CD14-positive monocyte (primary cell): ENCODE data around the gene SLC35F2. TPM values are rescaled to one million over a fixed set of nuclear protein-coding genes. Genes with fewer than 3 reads are reported as not detected.

Source experiments
- DNase-seq, 3 donors: peaks; one replicate each; pipeline ENCODE4 v3.0.0-alpha.2; 2011 to 2022
- H2AFZ ChIP-seq: 2 replicates; pipeline ENCODE4 v1.6.0; 2012; ENCODE audit warnings: mild to moderate bottlenecking, low read depth, low read length, inconsistent platforms; ENCODE audit not compliant: insufficient read depth, poor library complexity, severe bottlenecking
- H3K27ac ChIP-seq, 2 donors: 1 replicate in 1 of 2; 2 replicates in 1 of 2; pipeline ENCODE4 v1.5.1; 2012 to 2013; ENCODE audit warnings: low read length in 2 of 2, control low read depth in 1 of 2, inconsistent platforms in 1 of 2, low read depth in 1 of 2, mild to moderate bottlenecking in 1 of 2
- H3K27me3 ChIP-seq, 2 donors: one replicate each; pipeline versions ENCODE4 v1.6.0 to v1.6.1; 2011 to 2013; ENCODE audit warnings: low read length in 2 of 2; ENCODE audit not compliant: control insufficient read depth in 2 of 2, insufficient read depth in 2 of 2
- H3K36me3 ChIP-seq, 2 donors: replicated peaks in 1 of 2; 1 replicate in 1 of 2; 2 replicates in 1 of 2; pipeline versions ENCODE4 v1.5.1 to v1.6.1; 2012 to 2013; ENCODE audit warnings: low read length in 2 of 2, control low read depth in 1 of 2, inconsistent platforms in 1 of 2, mild to moderate bottlenecking in 1 of 2; ENCODE audit not compliant: insufficient read depth in 2 of 2, control insufficient read depth in 1 of 2
- H3K4me1 ChIP-seq, 2 donors: 1 replicate in 1 of 2; 2 replicates in 1 of 2; pipeline versions ENCODE4 v1.5.1 to v1.6.1; 2012 to 2013; ENCODE audit warnings: low read length in 2 of 2, control low read depth in 1 of 2, inconsistent platforms in 1 of 2, mild to moderate bottlenecking in 1 of 2, moderate library complexity in 1 of 2; ENCODE audit not compliant: insufficient read depth in 2 of 2, control insufficient read depth in 1 of 2
- H3K4me2 ChIP-seq: replicated peaks from 2 replicates; pipeline ENCODE3; 2012; ENCODE audit warnings: low read length, moderate library complexity, mild to moderate bottlenecking; ENCODE audit not compliant: poor library complexity, severe bottlenecking; ENCODE audit errors: extremely low read depth
- H3K4me3 ChIP-seq, 3 experiments: fragments of 200-600 bp in 1 of 3; sonication (generic) in 1 of 3; replicated peaks in 1 of 3; 1 replicate in 2 of 3; 2 replicates in 1 of 3; pipeline ENCODE4 v1.5.1; 2011 to 2013; ENCODE audit warnings: low read length in 3 of 3, mild to moderate bottlenecking in 3 of 3, control low read depth in 2 of 3, low read depth in 2 of 3, inconsistent platforms in 1 of 3, moderate library complexity in 1 of 3
- H3K79me2 ChIP-seq: 2 replicates; pipeline ENCODE4 v1.6.0; 2012; ENCODE audit warnings: mild to moderate bottlenecking, control low read depth, inconsistent platforms, low read length, moderate library complexity; ENCODE audit not compliant: insufficient read depth
- H3K9ac ChIP-seq: 2 replicates; pipeline ENCODE4 v1.6.0; 2017; ENCODE audit warnings: low read length, mild to moderate bottlenecking; ENCODE audit not compliant: insufficient read depth, poor library complexity, severe bottlenecking
- H3K9me3 ChIP-seq, 2 donors: replicated peaks in 1 of 2; 1 replicate in 1 of 2; 2 replicates in 1 of 2; pipeline versions ENCODE4 v1.5.1 to v1.6.1; 2012 to 2013; ENCODE audit warnings: low read length in 2 of 2, control low read depth in 1 of 2; ENCODE audit not compliant: control insufficient read depth in 1 of 2, insufficient read depth in 1 of 2
- H4K20me1 ChIP-seq: 2 replicates; pipeline ENCODE4 v1.6.0; 2012; ENCODE audit warnings: mild to moderate bottlenecking, low read length, control low read depth, moderate library complexity; ENCODE audit not compliant: insufficient read depth
- H3K27ac Mint-ChIP-seq, 7 donors: one replicate each; pipeline ENCODE4 v1.8.0; 2020; ENCODE audit warnings: mild to moderate bottlenecking in 7 of 7, mixed read lengths in 7 of 7, moderate library complexity in 6 of 7, inconsistent platforms in 2 of 7
- H3K27me3 Mint-ChIP-seq, 3 donors: one replicate each; pipeline ENCODE4 v1.8.0; 2021 to 2022; ENCODE audit warnings: low read depth in 3 of 3, mild to moderate bottlenecking in 3 of 3, mixed read lengths in 3 of 3, moderate library complexity in 3 of 3, inconsistent platforms in 1 of 3
- H3K36me3 Mint-ChIP-seq, 2 donors: one replicate each; pipeline ENCODE4 v1.8.0; 2020; ENCODE audit warnings: mixed read lengths in 2 of 2, inconsistent platforms in 1 of 2, mild to moderate bottlenecking in 1 of 2
- H3K4me1 Mint-ChIP-seq: one replicate; pipeline ENCODE4 v1.8.0; 2020; ENCODE audit warnings: mild to moderate bottlenecking, mixed read lengths
- H3K4me3 Mint-ChIP-seq, 2 donors: one replicate each; pipeline ENCODE4 v1.8.0; 2020; ENCODE audit warnings: mild to moderate bottlenecking in 2 of 2, mixed read lengths in 2 of 2, moderate library complexity in 1 of 2
- H3K9me3 Mint-ChIP-seq, 7 donors: one replicate each; pipeline ENCODE4 v1.8.0; 2020 to 2022; ENCODE audit warnings: mixed read lengths in 7 of 7, mild to moderate bottlenecking in 6 of 7, moderate library complexity in 6 of 7, inconsistent platforms in 2 of 7
- whole genome bisulfite sequencing: methylation state at CpG from one replicate; pipeline ENCODE4 v1.1.5; 2013; ENCODE audit warnings: missing lambda C conversion rate; ENCODE audit not compliant: insufficient coverage; 5-methylcytosine and 5-hydroxymethylcytosine counted together
- intact Hi-C, 2 donors: fragments of 100-400 bp; cut with micrococcal nuclease; formaldehyde crosslinking; loops; one replicate each; pipeline versions ENCODE4 v1.15.0 to v1.15.1; 2023
- polyA plus RNA-seq, 3 donors: library from polyadenylated mRNA; depleted of rRNA in 1 of 3; unstranded in 2 of 3; stranded (reverse) in 1 of 3; fragments of 300-500 nt in 2 of 3; fragments of >200 nt in 1 of 3; fragmentation: Illumina TruSeq in 2 of 3; gene quantifications; 1 replicate in 2 of 3; 2 replicates in 1 of 3; pipeline ENCODE4 v1.2.3, GENCODE V29; 2012 to 2021
- TF ChIP-seq, protein P1 (sequence below): fragments of 200-600 bp; IDR thresholded peaks from one replicate; pipeline ENCODE4 v1.8.0; 2022; ENCODE audit warnings: antibody characterized with exemption, mild to moderate bottlenecking

The SLC35F2 gene
- polyA plus RNA-seq, 3 donors, result 0.24 to 0.25 TPM; not detected in 1

GRCh38 chr11:107752949-107753822, 105.4 kb downstream of the SLC35F2 start:
- Histone ChIP-seq H3K79me2 (no peaks in the 10 kb centered on the region), H3K9me3 (no peaks in the 10 kb centered on the region), H4K20me1 (no peaks in the 10 kb centered on the region), H3K4me2 (no peak overlapping the region), H3K9ac (no peak overlapping the region), H3K4me1 (no peaks in the 10 kb centered on the region), H3K36me3 (no peaks in the 10 kb centered on the region), H3K27me3 (peaks cover 0 to under 1% of the 10 kb centered on the region in 2 donors), H2AFZ (no peak overlapping the region), H3K4me3 (no peak overlapping the region), H3K27ac (no peak overlapping the region)
- no peak overlapping the region for H3K27ac Mint-ChIP-seq
- TF ChIP-seq, protein P1, sequence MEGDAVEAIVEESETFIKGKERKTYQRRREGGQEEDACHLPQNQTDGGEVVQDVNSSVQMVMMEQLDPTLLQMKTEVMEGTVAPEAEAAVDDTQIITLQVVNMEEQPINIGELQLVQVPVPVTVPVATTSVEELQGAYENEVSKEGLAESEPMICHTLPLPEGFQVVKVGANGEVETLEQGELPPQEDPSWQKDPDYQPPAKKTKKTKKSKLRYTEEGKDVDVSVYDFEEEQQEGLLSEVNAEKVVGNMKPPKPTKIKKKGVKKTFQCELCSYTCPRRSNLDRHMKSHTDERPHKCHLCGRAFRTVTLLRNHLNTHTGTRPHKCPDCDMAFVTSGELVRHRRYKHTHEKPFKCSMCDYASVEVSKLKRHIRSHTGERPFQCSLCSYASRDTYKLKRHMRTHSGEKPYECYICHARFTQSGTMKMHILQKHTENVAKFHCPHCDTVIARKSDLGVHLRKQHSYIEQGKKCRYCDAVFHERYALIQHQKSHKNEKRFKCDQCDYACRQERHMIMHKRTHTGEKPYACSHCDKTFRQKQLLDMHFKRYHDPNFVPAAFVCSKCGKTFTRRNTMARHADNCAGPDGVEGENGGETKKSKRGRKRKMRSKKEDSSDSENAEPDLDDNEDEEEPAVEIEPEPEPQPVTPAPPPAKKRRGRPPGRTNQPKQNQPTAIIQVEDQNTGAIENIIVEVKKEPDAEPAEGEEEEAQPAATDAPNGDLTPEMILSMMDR, result no peak
- intact Hi-C loops, result no loop called here
- no peak overlapping the region for H3K4me3 Mint-ChIP-seq
- WGBS, result no CpG with 5 or more reads among the region's 2 CpGs
- peaks cover 8 to 27% (median 14%) of the 10 kb centered on the region in 3 donors for H3K27me3 Mint-ChIP-seq
- H3K4me1 Mint-ChIP-seq, result no peaks in the 10 kb centered on the region
- no peaks in the 10 kb centered on the region for H3K36me3 Mint-ChIP-seq
- no peak for DNase-seq
- H3K9me3 Mint-ChIP-seq, result peaks cover 0 to 2% (median 0%) of the 10 kb centered on the region in 7 donors

DNA sequence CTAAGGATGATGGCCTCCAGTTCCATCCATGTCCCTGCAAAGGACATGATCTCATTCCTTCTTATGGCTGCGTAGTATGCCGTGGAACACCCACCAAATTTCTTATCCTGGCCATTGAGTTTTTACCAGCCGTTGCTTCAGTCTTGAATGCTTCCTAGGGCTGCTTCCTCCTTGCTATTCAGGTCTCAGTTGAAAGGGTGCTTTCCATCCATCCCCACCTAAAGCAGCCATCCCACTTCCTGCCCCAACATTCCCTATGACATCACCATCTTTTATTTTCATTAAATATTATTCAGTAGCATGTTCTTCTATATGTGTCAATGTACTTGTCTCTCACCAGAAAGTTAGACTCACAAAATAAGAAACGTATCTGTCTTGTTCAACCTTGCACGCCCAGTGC, 106.1 kb downstream of the SLC35F2 start:
- 0% methylated on average over 2 of the region's 5 CpGs for WGBS
- no peaks in the 10 kb centered on the region for H3K36me3 Mint-ChIP-seq
- no peaks in the 10 kb centered on the region for H3K36me3 ChIP-seq
- H4K20me1 ChIP-seq, result no peaks in the 10 kb centered on the region
- peaks cover 12 to 30% (median 15%) of the 10 kb centered on the region in 3 donors for H3K27me3 Mint-ChIP-seq
- H3K4me1 ChIP-seq, result no peaks in the 10 kb centered on the region
- H3K27me3 ChIP-seq, result peaks cover 0 to 3% of the 10 kb centered on the region in 2 donors
- H2AFZ ChIP-seq, result no peak overlapping the region
- no peak overlapping the region for H3K4me3 ChIP-seq
- intact Hi-C loops, result no loop called here
- no peak overlapping the region for H3K4me3 Mint-ChIP-seq
- H3K4me2 ChIP-seq, result no peak overlapping the region
- H3K4me1 Mint-ChIP-seq, result no peaks in the 10 kb centered on the region
- no peaks in the 10 kb centered on the region for H3K9me3 ChIP-seq
- no peaks in the 10 kb centered on the region for H3K79me2 ChIP-seq
- TF ChIP-seq, protein P1, result no peak
- H3K27ac Mint-ChIP-seq, result no peak overlapping the region
- H3K9ac ChIP-seq, result no peak overlapping the region
- no peak overlapping the region for H3K27ac ChIP-seq
- DNase-seq, result no peak
- H3K9me3 Mint-ChIP-seq, result peaks cover 0 to 2% (median 0%) of the 10 kb centered on the region in 7 donors
